Cardiac fibroblast (primary cell): ENCODE measurements around the gene THOC5.

ENCODE experiments used
- DNase-seq, 2 donors: peaks; one replicate each; pipeline versions ENCODE4 v3.0.0 to v3.0.0-alpha.2; 2010; ENCODE audit warnings: low read depth in 2 of 2
- H3K4me3 ChIP-seq, 2 donors: replicated peaks in 1 of 2; 1 replicate in 1 of 2; 2 replicates in 1 of 2; pipeline ENCODE4 v1.5.1; 2011; ENCODE audit warnings: low read depth in 2 of 2, low read length in 2 of 2, mild to moderate bottlenecking in 2 of 2, moderate library complexity in 1 of 2
- CTCF ChIP-seq: IDR thresholded peaks from one replicate; pipeline ENCODE4 v1.5.1; 2011; ENCODE audit warnings: low read depth, mild to moderate bottlenecking, low read length, inconsistent platforms

THOC5 gene

GRCh38 chr22:29476116-29476515 lies 77.4 kb downstream of the THOC5 start:
- no peak for DNase-seq
- TF ChIP-seq CTCF, result no peak

GRCh38 chr22:29475550-29475949 lies 78.0 kb downstream of the THOC5 start:
- H3K4me3 ChIP-seq, result no peak overlapping the region
- TF ChIP-seq CTCF, result no peak
- no peak for DNase-seq

More at GRCh38 chr22:29476116-29476515, 77.4 kb downstream of the THOC5 start:
- no peak overlapping the region for H3K4me3 ChIP-seq

DNA sequence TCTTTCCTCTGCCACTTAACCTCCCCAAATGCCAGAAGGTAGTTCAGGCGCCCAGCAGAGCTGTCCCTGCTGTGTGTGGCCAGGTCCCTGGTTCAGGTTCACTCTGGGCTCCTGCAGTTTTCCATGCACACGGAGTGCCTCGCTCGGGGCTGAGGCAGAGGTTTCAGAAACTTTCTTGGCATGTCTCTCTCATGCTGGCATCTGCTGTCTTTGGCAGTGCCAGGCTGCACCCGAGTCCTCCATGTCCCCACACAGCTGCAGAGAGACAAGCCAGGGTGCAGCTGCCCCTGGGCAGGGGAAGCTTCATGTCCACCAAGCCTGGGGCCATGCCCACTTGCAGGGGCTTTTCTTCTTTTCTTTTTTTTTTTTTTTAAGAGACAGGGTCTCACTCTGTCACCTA lies 80.6 kb downstream of the THOC5 start:
- no peak for TF ChIP-seq CTCF

DNA sequence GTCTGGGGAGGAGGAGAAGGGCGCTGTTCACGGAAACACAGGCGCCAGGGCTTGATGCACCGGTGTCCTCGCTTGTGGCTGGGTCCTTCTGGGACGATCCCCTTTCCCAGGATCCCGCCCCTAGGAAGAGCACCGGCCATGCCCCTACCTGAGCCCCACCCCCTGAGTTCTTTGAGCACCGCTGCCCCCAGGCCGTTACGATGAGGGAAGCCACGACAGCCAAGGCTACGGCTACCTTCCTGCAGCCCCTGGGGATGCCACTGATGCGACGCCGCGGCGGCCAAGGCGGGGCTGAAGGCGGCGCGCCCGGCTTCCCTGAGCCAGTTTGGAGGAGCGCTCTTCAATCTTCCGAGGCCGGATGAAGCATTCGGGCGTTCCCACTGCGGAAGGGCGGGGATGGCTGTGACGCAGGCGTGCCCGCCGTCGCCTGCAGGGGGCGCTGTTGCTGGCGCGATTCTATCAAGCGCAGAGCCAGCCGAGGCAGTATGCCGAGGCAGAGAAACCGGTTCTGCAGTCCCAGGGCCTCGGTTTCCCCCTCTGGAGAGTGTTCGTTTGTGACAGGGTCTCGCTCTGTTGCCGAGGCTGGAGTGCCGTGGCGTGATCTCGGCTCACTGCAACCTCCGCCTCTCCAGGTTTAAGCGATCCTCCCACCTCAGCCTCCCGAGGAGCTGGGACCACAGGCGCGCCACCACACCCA lies 83.2 kb downstream of the THOC5 start:
- peak; percentile 55 to 68 for DNase-seq
- peak overlapping the region; percentile 22 to 41 for H3K4me3 ChIP-seq
- TF ChIP-seq CTCF, result peak; percentile 91

More for the DNA sequence above, 80.6 kb downstream of the THOC5 start:
- no peak for DNase-seq
- H3K4me3 ChIP-seq, result no peak overlapping the region

DNA sequence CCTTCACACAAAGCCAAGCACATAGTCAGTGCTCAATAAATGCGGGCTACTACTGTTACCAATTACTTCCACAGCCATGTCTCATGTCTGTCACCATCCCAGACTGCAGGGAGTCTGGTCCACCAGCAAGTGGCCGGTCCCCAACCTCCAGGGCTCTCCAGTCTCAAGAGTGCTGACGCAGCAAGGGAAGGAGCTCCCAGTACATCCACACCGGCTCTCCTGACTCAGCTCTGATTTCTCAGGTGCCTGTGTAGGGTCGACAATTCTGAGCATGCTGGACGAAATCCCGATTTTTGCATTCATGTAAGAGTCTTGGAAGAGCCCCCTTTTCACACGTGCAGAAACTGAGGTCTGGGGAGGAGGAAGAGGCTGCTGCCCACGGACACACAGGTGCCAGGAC lies 83.8 kb downstream of the THOC5 start:
- no peak for TF ChIP-seq CTCF
- H3K4me3 ChIP-seq, result no peak overlapping the region
- no peak for DNase-seq

DNA sequence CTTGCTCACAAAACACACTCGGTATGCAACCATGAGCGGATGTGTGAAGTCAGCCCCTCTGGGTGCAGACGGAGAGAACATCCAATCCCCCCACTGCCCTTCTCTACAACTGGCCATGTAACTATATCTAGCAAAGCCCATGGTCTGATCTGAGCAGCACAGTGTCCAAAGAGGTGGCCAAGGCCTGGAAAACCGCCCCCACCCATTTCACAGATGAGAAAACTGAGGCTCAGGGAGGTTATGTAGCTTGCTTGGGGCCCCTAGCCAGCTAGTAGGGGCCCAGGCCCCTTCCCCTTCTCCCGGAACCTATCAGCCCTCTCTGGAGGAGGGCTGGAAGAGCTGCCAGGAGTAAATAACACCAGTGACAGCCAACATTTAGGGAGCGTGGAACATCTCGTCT lies 89.0 kb downstream of the THOC5 start:
- TF ChIP-seq CTCF, result no peak
- no peak for DNase-seq

DNA sequence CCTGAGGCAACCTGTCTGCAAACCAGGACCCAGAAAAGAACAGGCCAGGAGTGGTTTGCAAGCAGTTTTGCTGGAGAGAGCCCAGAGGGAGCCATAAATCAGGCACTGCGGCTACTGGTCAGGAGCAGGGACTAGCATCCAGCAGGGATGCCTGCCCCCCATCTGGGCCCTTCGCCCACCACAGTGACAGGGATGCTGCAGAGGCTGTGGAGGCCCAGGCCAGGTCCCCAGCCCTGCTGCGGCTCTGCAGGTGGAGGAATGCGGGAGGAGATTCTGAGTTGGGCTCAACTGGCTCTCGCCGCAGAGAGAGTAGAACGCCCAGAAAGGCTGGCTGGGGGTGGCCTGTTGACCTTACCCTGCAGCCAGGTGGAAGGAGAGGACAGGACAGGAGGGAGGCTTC lies 89.9 kb downstream of the THOC5 start:
- DNase-seq, result no peak
- no peak for TF ChIP-seq CTCF
- no peak overlapping the region for H3K4me3 ChIP-seq

More for the DNA sequence above, 89.0 kb downstream of the THOC5 start:
- no peak overlapping the region for H3K4me3 ChIP-seq
